T-helper 2 cell treated with Interferon-gamma antibody and Interleukin-4, amounts not matched to agents 100 ng/mL and 5 ng/mL, for 36 hours (primary cell): ENCODE measurements around the gene CASP9. TPM values are rescaled to one million over a fixed set of nuclear protein-coding genes. Genes with fewer than 3 reads are reported as not detected.

Experiments used
- intact Hi-C: fragments of 100-400 bp; cut with micrococcal nuclease; formaldehyde crosslinking; loops from one replicate; pipeline ENCODE4 v1.15.1; 2023
- total RNA-seq: library from RNA; stranded (reverse); gene quantifications from 2 replicates; pipeline ENCODE4 v1.2.3, GENCODE V29; 2022

CASP9 gene
- total RNA-seq = 17.4 and 18.3 TPM in 2 replicates

GRCh38 chr1:15524021-15524282, at the start of gene CASP9:
TSS of gene CASP9 (minus strand) at chr1:15524215. CDS start at chr1:15524200, 15 bp downstream.
- intact Hi-C loops = loop anchor here (10.0 kb wide), 2 partner anchors 179 to 1789 kb away; no protein-coding TSS in a partner anchor

GRCh38 chr1:15573477-15573876, 49.5 kb upstream of the CASP9 start:
- intact Hi-C loops = no loop called here

GRCh38 chr1:15571266-15571665, 47.3 kb upstream of the CASP9 start:
- intact Hi-C loops = no loop called here

- intact Hi-C loops = no loop called here
Observed at GRCh38 chr1:15570861-15571260, 46.8 kb upstream of the CASP9 start.

GRCh38 chr1:15568387-15569073, 44.5 kb upstream of the CASP9 start:
- intact Hi-C loops = no loop called here

- intact Hi-C loops = no loop called here
Observed at GRCh38 chr1:15559189-15559810, 35.3 kb upstream of the CASP9 start.

GRCh38 chr1:15558516-15558915, 34.5 kb upstream of the CASP9 start:
- intact Hi-C loops = no loop called here

- intact Hi-C loops = no loop called here
Observed at GRCh38 chr1:15557594-15557993, 33.6 kb upstream of the CASP9 start.

GRCh38 chr1:15557008-15557407, 33.0 kb upstream of the CASP9 start:
- intact Hi-C loops = no loop called here

GRCh38 chr1:15550573-15550972, 26.6 kb upstream of the CASP9 start:
- intact Hi-C loops = no loop called here

GRCh38 chr1:15546641-15547040, 22.6 kb upstream of the CASP9 start:
- intact Hi-C loops = no loop called here

GRCh38 chr1:15543589-15544568, 19.9 kb upstream of the CASP9 start:
- intact Hi-C loops = no loop called here

- intact Hi-C loops = no loop called here
Observed at GRCh38 chr1:15543251-15543588, 19.2 kb upstream of the CASP9 start.

GRCh38 chr1:15542388-15543250, 18.6 kb upstream of the CASP9 start:
- intact Hi-C loops = no loop called here

GRCh38 chr1:15541231-15541792, 17.3 kb upstream of the CASP9 start:
- intact Hi-C loops = no loop called here

- intact Hi-C loops = no loop called here
Observed at GRCh38 chr1:15540186-15540585, 16.2 kb upstream of the CASP9 start.

GRCh38 chr1:15538771-15539170, 14.8 kb upstream of the CASP9 start:
- intact Hi-C loops = no loop called here

GRCh38 chr1:15531682-15532081, 7.7 kb upstream of the CASP9 start:
- intact Hi-C loops = no loop called here

- intact Hi-C loops = no loop called here
Observed at GRCh38 chr1:15531003-15531402, 7.0 kb upstream of the CASP9 start.

GRCh38 chr1:15526490-15527339, 2.7 kb upstream of the CASP9 start, which contains the start of gene DNAJC16:
TSS of gene DNAJC16 (plus strand) at chr1:15526848. CDS start at chr1:15529106, 2,258 bp downstream.
- intact Hi-C loops = loop anchor here (1.0 to 10.0 kb wide), 7 partner anchors 52 to 1792 kb away; partner anchors contain the start of gene DDI2
